A673 (cell line): ENCODE measurements around the gene PTER. TPM values are rescaled to one million over a fixed set of nuclear protein-coding genes. Genes with fewer than 3 reads are reported as not detected.

Source experiments
- BruUV-seq: library from RNA; stranded (reverse); fragments of 400-500 nt; replicated peaks from 2 replicates; lab custom pipeline; 2021; lab: Mats Ljungman, UMichigan
- CTCF ChIA-PET: fragments of 300-600 bp; sonication (Branson Sonifier 250); formaldehyde crosslinking; loops from one replicate; lab custom pipeline; 2022; ENCODE audit warnings: antibody characterized with exemption; lab: Charles Lee
- POLR2A ChIA-PET: fragments of 300-600 bp; sonication (Branson Sonifier 250); formaldehyde crosslinking; loops from one replicate; lab custom pipeline; 2022; ENCODE audit warnings: antibody characterized with exemption; ENCODE audit not compliant: low non-redundant PET; lab: Charles Lee
- DNase-seq: peaks from one replicate; pipeline ENCODE4 v3.0.0-alpha.2; 2015; ENCODE audit warnings: low spot score
- H3K27ac ChIP-seq: fragments of 200-600 bp; sonication (generic); 2 replicates; pipeline ENCODE4 v1.5.1; 2016; ENCODE audit warnings: mixed run types, low read depth, mild to moderate bottlenecking, mixed read lengths, antibody characterized with exemption, low read length; ENCODE audit not compliant: poor library complexity, severe bottlenecking
- H3K27me3 ChIP-seq: fragments of 200-600 bp; sonication (generic); replicated peaks from 2 replicates; pipeline ENCODE4 v1.6.1; 2017; ENCODE audit warnings: mixed run types, low read depth, mild to moderate bottlenecking, mixed read lengths, antibody characterized with exemption, low read length; ENCODE audit not compliant: insufficient read depth, poor library complexity
- H3K36me3 ChIP-seq: fragments of 200-600 bp; sonication (generic); 2 replicates; pipeline ENCODE4 v1.6.1; 2016; ENCODE audit warnings: mixed run types, mild to moderate bottlenecking, mixed read lengths, antibody characterized with exemption, low read length; ENCODE audit not compliant: insufficient read depth, poor library complexity, severe bottlenecking
- H3K4me1 ChIP-seq: fragments of 200-600 bp; sonication (generic); 2 replicates; pipeline ENCODE4 v1.6.1; 2017; ENCODE audit warnings: mixed run types, mild to moderate bottlenecking, mixed read lengths, antibody characterized with exemption, low read length; ENCODE audit not compliant: insufficient read depth, poor library complexity, severe bottlenecking
- H3K4me3 ChIP-seq: fragments of 200-600 bp; sonication (generic); 2 replicates; pipeline ENCODE4 v1.5.1; 2016; ENCODE audit warnings: low read depth, mixed run types, mild to moderate bottlenecking, mixed read lengths, low read length; ENCODE audit not compliant: poor library complexity, severe bottlenecking
- H3K9me3 ChIP-seq: fragments of 200-600 bp; sonication (generic); 2 replicates; pipeline ENCODE4 v1.6.1; 2016; ENCODE audit warnings: mixed run types, low read depth, mild to moderate bottlenecking, mixed read lengths, antibody characterized with exemption, low read length; ENCODE audit not compliant: poor library complexity, severe bottlenecking
- CTCF ChIP-seq: fragments of 300-800, 200-600 bp; sonication (generic); conservative IDR thresholded peaks from 2 replicates; pipeline ENCODE4 v1.5.1; 2017; ENCODE audit warnings: low read depth, mild to moderate bottlenecking, antibody characterized with exemption, low read length, moderate library complexity, mixed read lengths
- EZH2 ChIP-seq: fragments of 200-600 bp; sonication (generic); IDR thresholded peaks from 2 replicates; pipeline ENCODE4 v1.6.1; 2017; ENCODE audit warnings: borderline replicate concordance, low read depth, mild to moderate bottlenecking, mixed read lengths, antibody characterized with exemption, low read length; ENCODE audit not compliant: poor library complexity, severe bottlenecking
- intact Hi-C: fragments of 100-400 bp; cut with micrococcal nuclease; formaldehyde crosslinking; loops from one replicate; pipeline ENCODE4 v1.10.0; 2022; ENCODE audit not compliant: unreplicated experiment
- total RNA-seq: library from RNA; stranded (reverse); gene quantifications from 2 replicates; pipeline ENCODE4 v1.2.3, GENCODE V29; 2021

The PTER gene
- total RNA-seq, 1 experiment from 2014 or later: 1.4 TPM

DNA sequence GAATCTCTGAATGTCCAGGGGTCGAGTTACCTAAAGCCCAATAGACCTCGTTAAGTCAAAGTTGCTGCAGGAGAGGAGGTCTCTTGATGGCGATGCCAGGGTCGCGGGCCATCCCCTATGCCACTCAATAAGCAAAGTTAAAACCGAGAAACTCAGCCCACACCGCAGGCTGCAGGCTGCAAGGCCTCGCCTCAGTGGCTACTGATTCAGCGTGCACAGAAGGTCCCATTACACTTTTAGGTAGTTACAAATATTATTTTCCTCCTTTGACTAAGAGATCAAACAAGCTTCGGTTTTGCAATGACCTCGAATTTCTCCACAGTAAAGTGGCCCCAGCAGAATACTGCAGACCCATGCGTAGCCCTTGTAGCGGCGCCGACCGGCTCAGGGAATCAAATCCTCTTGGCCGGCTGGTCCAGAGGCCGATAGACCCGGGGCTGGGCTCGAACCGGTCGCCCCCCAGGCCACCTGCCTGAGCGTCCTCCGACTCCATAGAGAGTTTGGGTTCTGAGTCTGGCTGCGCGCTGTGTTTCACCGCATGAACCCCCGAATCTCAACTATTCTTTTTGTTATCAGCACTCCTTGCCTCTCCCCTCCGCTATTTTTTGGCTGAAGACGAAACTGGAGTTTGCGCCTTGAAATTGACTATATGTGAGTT lies 82.6 kb downstream of the PTER start:
- Histone ChIP-seq H3K27me3 (peaks cover 99% of the 10 kb centered on the region), H3K27ac (no peak overlapping the region), H3K4me1 (peaks cover 8% of the 10 kb centered on the region), H3K36me3 (no peaks in the 10 kb centered on the region), H3K4me3 (no peak overlapping the region), H3K9me3 (no peaks in the 10 kb centered on the region)
- CTCF ChIA-PET: interaction anchor here (0.7 kb wide), 1 partner anchor 23 kb away, joined by 4 read pairs; no protein-coding TSS in a partner anchor
- BruUV-seq: no TSS peak
- POLR2A ChIA-PET: no interaction called here
- intact Hi-C loops: no loop called here
- TF ChIP-seq CTCF (no peak), EZH2 (no peak)
- no peak for DNase-seq

DNA sequence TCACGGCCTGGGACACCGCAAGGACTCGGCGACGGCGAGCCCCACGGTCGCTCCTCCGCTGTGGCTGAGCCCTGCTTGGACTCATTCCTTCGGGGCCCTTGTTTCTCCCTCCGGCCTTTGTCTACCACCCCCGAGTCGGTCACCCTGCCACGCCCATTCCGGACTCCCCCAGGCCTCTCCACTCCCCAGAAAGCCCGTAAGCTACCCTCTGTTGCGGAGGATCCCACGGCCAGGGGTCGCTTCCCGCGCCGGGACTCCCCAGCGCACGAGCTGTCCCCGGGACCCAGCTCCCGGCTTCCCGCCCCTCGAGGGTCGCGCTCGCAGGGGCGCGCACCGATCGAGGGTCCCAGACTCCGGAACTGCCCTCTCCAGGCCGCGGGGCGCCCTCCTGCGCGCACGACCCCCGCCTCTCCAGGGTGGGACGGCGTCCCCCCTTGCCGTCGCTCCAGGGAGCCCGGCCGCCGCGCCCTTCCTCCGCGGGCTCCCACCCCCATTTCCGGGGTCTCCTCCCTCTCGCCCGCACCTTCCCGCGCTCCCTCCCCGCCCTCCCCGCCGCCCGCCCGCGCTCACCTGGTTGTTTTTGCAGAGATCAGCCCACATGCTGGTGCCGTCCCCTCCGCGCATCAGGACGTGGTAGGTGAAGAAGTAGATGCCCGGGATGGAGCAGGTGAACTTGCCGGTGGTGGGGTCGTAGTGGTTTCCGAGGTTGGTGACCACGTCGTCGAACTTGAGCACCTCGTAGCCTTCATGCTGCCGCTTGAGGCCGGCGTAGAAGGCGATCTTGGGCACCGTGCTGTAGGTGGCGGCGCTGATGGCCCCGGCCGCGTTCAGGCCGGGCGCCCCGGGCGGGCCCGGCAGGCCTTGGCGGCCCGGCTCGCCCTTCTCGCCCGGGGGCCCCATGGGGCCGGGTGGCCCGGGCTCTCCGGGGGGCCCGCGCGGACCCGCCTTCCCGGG lies 83.4 kb downstream of the PTER start:
- Histone ChIP-seq H3K27me3 (peaks cover 99% of the 10 kb centered on the region), H3K4me1 (peaks cover 8% of the 10 kb centered on the region), H3K9me3 (no peaks in the 10 kb centered on the region), H3K36me3 (no peaks in the 10 kb centered on the region), H3K27ac (no peak overlapping the region), H3K4me3 (no peak overlapping the region)
- no peak for DNase-seq
- ChIA-PET POLR2A (no interaction called here), CTCF (no interaction called here)
- BruUV-seq: no TSS peak
- intact Hi-C loops: no loop called here
- TF ChIP-seq EZH2 (peak; percentile 20), CTCF (no peak)

- POLR2A ChIA-PET: no interaction called here
- DNase-seq: peak; percentile 52
Observed at GRCh38 chr10:16520900-16521299, 84.1 kb downstream of the PTER start.

More at GRCh38 chr10:16520900-16521299, 84.1 kb downstream of the PTER start:
- BruUV-seq: no TSS peak
- H3K27ac ChIP-seq: no peak overlapping the region
- H3K4me1 ChIP-seq: peaks cover 8% of the 10 kb centered on the region
- H3K9me3 ChIP-seq: no peaks in the 10 kb centered on the region
- H3K36me3 ChIP-seq: no peaks in the 10 kb centered on the region
- CTCF ChIA-PET: interaction anchor here (0.7 kb wide), 1 partner anchor 89 kb away, joined by 3 read pairs; no protein-coding TSS in a partner anchor
- peak overlapping the region; percentile 37 for H3K4me3 ChIP-seq
- no peak for TF ChIP-seq EZH2
- peak; percentile 46 for TF ChIP-seq CTCF
- peaks cover 100% of the 10 kb centered on the region for H3K27me3 ChIP-seq
- intact Hi-C loops: no loop called here
